Left forelimb (tissue), 1 donor: Measurements from ENCODE around the gene ATN1.

Experiments used
- DNase-seq: peaks from one replicate; pipeline ENCODE4 v3.0.0-alpha.2; 2018; ENCODE audit warnings: low spot score

Gene ATN1

DNA sequence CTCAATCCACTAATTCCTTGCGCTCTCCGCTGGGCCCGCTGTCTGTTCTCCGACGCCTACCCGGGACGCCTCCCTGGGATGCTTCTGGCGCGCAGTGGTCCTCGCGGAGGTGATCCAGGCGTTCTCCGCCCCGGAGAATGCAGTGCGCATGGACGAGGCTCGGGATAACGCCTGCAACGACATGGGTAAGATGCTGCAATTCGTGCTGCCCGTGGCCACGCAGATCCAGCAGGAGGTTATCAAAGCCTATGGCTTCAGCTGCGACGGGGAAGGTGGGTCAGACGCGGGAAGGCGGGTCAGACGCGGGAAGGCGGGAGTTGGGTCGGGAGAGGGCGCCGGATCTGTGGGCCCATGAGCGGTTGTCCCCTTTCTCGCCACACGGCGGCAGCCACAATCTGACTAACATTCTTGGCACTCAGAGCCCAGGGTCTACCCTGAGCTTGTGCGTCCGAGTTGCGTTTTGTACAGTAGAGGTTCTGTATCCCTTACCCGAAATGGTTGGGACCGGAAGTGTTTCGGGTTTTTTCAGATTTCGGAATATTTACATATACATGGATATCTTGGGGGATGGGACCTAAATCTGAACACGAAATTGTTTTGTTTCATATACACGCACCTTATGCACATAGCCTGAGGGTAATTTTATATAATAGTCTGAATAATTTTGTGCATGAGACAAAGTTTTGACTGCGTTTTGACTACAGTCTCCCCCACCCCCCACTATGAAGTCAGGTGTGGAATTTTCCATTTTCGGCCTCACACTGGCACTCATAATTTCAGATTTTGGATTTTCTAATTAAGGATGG lies 16.8 kb downstream of the ATN1 start:
- peak; percentile 95 for DNase-seq

DNA sequence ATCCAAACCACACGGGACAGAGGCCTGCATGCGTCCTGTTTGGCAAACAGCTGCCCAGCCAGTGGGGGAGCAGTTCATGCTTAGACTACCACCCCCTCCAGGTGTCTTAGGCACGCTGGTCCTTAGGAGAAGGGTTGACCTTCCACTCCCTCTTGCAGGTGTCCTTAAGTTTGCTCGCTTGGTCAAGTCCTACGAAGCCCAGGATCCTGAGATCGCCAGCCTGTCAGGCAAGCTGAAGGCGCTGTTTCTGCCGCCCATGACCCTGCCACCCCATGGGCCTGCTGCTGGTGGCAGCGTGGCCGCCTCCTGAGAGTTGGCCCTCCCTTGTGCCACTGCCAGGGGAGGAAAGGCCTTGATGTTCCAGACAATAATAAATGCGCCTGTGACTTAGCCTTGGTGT lies 17.9 kb downstream of the ATN1 start:
- DNase-seq: no peak

DNA sequence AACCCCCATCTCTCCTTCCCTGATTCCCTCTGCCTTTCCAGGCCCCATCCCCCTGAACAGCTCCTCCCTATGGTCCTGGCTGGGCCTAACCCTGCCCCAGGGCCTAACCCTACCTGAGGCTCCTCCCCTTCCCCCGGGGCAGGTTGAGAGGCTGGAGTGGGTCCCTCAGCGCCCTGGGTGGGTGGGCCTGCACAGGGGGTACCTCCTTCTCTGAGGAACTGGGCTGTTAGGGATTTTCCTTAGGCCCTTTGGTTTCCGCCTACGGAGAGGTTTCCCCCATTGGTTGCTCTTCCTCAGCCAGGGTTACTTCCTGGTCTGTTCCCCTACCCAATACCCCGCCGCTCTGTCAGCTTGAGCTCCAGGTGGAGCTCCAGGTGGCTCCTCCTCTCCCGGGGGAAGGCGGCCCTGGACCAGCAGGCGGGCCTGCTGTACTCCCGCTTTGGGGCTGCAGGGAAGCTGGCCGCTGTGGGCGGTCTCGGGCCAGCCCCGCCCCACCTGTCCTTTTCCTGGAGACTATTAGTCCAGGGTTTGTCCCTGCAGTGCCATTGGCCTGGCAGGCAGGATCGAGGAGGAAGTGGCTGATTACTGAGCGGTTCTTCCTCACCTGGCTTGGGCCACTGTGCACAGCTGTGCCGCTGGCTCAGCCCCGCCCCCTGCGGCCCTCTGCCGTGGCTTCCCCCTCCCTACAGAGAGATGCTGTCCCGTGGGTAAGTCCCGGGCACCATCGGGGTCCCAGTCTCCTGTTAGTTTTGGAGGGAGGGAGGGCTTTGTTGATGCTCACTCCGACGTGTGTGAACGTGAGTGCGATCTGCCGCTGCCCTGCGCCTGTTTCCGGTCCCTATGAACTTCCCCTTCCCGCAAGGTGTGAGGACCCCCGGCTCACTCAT lies 18.5 kb downstream of the ATN1 start:
- DNase-seq: no peak

DNA sequence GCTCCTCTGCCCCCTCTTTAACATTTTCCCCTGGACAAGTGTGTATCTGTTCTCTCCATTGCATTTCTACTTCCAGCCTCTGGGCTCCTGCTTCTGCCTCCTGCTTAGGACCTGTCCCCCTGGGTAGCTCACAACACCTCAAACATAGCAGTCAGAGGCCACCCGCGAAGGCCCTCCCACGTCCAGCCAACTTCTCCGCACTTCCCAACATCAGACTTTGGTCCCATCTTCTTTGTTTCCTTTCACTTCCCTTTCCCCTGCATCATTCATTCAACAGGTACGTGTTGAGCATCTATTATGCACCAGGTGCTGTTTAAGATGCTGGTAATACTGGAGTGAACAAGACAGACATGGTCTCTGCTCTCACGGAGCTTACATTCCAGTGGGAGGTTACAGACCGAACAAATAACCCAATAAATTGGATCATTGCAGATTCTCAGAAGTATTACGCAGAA lies 19.2 kb downstream of the ATN1 start:
- DNase-seq: no peak

DNA sequence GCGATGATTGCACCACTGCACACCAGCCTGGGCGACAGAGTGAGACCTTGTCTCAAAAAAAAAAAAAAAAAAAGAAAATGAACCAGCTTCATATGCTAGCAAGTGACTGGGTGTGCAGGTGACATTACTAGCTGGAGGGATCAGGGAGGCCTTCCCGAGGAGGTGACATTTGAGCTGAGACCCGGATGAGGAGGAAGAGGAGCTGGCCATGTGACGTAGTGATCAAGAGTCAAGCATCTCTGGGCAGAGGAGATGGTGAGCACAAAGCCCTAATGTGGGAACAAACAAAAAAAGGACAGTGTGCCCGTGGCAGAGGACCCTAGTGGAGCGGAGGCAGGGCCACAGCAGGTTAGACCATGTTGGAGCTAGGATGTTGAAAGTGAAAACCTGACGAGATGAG lies 19.9 kb downstream of the ATN1 start:
- DNase-seq: no peak

DNA sequence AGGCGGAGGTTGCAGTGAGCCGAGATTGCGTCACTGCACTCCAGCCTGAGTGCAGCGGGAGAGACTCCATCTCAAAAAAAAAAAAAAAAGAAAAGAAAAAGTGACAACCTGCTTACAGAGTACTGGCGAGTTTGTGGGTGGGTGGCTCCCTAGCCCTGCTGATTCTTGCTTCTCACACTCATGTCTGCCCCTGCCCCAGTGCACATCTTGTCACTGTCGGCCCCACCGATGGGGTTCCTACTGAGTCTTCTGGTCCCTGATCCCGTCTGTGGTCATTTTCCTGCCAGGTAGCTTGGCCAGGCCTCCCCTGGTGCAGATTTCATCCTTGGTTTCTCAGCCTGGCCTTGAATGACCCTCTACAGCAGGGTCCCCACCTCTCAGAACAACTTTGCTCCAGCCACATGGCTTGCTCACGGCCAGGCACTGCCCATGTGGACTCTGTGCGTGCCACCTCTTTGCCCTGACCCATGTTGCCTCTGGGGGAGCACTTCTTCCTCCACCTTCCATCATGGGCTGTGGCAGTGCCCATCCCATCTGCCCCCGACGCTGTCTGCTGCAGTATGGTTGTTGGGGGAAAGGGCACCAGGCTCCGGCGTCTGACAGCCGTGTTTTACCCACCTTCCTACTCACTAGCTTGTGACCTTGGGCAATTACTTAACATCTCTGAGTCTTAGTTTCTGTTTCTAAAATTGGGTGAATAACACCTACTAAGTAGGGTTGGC lies 21.3 kb downstream of the ATN1 start:
- DNase-seq: no peak

DNA sequence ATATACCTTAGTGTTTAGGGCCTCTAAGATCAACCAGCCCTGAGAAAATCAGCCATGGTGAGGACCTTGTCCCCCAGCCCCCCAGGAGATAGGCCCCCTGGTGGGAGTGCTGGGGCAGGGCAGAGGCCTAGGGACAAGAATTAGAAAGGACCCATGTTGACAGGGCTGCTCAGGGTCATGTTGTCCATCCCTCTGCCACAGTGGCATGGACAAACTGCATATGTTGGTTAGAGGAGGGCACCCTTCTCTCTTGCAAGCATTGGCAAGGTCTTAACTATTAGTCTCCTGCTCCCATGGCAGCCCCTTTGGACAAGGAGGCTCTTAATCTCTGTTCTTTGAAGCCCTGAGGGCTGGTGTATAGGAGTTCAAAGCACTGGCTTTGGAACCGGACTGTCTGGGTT lies 22.6 kb downstream of the ATN1 start:
- no peak for DNase-seq

DNA sequence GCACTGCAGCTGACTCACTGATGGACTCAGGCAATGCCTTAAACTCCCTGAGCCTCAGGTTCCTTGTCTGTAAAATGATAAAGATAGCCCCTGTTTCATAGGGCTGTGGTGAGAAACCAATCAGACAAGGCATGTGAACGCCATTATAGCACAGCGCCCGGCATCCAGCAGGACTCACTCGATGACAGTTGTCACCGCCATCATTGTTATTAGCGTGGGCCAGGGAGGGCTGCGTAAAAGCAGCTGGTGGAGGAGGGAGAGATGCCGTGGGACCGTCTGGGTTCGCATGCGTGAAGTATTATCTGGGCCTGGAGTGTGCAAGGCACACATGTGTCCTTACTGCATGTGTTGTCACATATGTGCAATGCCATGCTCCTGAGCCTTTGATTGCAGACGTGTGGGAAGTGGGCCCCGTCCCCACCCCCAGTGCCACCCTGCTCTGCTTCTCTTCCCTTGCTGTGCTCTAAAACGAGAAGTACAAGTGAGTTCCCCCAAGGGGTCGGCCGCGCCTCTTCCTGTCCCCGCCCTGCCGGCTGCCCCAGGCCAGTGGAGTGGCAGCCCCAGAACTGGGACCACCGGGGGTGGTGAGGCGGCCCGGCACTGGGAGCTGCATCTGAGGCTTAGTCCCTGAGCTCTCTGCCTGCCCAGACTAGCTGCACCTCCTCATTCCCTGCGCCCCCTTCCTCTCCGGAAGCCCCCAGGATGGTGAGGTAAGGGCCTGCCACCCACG lies 23.2 kb downstream of the ATN1 start, which contains the start of gene PTPN6:
Gene PTPN6, plus strand, starts transcription at position 546 of the 730 bp plus-strand sequence. Its CDS starts 157 bp downstream, at position 703.
- no peak for DNase-seq

DNA sequence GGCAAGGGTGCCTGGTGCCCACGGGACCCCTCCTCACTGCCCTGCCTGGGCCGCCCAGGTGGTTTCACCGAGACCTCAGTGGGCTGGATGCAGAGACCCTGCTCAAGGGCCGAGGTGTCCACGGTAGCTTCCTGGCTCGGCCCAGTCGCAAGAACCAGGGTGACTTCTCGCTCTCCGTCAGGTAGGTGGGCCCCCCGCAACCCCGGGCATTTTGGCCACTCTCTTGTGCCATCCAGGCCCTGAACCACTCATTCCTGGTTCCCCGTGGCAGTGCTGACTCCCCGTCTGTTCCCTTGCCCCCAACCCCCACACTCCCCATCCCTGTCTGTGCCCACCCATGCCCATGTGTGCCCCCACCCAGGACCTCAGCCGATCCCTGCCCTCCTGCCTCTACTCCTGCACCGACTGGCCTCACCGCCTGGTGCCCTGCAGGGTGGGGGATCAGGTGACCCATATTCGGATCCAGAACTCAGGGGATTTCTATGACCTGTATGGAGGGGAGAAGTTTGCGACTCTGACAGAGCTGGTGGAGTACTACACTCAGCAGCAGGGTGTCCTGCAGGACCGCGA lies 23.9 kb downstream of the ATN1 start:
- no peak for DNase-seq

DNA sequence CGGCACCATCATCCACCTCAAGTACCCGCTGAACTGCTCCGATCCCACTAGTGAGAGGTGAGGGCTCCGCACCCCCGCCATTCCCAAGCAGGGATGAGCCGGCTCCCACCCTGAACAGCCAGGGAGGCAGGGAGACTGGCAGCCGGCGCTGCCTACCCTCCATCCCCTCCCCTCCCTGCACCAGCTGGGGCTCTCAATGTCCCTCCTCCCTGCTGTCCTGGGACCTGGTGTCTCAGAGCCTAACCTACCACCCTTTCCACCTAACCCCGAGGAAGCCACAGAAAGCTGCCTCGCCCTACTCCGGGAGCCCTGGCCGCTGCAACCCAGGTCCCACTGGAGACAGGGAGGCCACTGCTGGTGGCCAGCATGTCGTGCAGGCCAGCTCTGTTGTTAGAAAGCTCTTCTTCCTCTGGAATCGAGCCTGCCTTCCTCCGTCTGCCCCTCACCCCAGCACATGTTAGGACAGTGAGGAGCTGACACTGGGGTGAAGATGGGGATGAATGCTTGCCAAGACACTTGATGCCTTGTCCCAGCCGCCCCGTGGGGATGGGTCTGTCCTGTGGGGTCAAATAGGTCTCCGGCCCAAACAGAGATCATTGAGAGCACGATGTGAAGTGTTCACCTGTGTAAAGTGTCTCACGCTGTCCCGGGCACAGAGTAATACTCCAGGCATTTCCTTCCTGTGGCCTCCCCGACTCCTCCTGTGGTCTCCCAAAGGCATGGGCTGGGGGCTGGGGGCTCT lies 24.5 kb downstream of the ATN1 start:
- no peak for DNase-seq

DNA sequence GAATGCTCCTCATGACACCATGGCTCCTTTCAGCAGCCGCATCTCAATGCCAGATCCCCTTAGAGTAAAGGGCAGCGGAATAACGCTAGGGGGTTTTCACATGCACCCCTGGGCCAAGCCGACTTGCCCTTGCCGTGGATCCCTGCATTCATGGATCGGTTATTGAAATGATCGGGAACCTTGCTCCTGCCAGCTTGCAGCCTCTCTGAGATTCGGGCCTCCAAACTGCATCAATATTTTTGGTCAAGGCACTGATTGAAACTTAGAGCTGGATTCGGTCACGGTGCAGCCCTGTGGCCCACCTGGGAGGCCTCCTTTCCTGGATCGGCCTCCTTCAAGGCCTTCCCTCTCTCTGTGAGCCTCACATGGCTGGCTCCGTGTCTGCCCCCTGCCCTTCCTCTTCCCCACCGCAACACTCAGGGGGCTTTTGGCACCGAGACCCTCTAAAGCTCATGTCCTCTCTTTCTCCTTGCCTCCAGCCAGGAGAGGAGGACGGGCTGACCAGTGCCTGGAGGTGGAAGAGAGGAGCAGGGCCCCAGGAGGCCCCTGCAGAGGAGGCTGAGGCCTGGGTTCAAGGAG lies 25.2 kb downstream of the ATN1 start:
- no peak for DNase-seq

DNA sequence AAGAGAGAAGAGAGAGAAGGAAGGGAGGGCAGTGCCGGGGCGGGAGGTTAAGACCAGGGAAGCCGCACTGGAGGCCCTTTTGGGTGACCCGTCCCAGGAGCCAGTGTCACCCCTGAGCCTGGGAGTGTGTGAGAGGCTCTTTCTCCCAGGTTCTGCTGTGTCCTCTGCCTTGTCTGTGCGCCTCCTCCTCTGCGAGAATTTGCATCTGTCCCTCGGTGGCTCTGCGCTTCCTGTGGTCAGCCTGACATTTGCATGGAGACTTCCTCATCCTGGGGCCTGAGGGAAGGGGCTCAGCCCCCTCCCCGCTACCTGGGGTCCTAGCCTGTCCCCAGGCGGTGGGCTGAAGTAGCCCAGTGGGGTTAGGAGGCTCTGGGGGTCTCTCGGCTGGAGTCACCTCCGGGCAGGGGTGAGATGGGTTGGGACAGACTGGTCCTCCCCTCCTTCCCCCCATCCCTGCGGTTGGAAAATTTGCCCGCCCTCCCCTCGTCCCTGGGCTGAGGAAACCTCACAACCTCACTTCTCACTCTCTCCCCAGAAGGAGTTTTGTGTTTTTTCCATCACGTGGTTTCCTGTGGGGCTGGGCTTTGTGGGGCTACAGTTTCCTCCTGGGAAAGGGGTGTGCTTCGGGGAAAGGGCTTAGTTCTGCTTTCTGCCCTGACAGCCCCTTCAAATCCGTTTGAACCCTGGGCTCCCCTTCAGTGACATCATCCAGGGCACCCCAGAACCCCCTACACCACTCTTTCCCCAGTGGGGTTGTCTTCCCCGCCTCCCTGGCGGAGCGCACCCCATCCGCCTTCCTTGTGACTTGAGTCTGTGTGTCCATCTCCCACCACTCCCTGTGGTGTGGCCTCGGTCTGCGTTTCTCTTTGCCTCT lies 25.9 kb downstream of the ATN1 start:
- no peak for DNase-seq

DNA sequence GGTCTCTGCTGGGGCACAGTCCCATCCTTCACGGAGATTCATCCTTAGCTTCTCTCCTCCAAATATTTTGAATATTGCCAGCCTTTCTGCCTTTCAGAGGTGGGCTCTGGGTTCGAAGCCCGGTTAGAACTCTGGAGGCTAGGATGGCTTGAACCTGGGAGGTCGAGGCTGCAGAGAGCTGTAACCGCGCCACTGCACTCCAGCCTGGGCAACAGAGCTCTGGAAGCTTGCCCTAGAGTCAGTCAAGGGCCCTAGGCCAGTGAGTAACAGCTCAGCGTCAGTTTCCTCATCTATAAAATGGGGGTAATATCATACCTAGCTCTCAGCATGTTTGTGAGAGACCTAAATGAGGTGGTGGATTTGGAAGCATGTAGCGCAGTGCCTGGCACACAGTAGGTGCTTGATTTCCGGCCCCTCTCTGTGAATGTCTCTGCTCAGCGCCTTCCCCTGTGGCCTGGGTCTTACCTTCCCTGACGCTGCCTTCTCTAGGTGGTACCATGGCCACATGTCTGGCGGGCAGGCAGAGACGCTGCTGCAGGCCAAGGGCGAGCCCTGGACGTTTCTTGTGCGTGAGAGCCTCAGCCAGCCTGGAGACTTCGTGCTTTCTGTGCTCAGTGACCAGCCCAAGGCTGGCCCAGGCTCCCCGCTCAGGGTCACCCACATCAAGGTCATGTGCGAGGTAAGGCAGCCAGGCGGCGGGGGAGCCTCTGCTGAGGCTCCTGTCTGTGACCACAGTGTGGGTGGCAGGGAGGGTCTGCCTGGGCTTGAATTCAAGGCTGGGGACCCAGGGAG lies 26.8 kb downstream of the ATN1 start:
- no peak for DNase-seq

DNA sequence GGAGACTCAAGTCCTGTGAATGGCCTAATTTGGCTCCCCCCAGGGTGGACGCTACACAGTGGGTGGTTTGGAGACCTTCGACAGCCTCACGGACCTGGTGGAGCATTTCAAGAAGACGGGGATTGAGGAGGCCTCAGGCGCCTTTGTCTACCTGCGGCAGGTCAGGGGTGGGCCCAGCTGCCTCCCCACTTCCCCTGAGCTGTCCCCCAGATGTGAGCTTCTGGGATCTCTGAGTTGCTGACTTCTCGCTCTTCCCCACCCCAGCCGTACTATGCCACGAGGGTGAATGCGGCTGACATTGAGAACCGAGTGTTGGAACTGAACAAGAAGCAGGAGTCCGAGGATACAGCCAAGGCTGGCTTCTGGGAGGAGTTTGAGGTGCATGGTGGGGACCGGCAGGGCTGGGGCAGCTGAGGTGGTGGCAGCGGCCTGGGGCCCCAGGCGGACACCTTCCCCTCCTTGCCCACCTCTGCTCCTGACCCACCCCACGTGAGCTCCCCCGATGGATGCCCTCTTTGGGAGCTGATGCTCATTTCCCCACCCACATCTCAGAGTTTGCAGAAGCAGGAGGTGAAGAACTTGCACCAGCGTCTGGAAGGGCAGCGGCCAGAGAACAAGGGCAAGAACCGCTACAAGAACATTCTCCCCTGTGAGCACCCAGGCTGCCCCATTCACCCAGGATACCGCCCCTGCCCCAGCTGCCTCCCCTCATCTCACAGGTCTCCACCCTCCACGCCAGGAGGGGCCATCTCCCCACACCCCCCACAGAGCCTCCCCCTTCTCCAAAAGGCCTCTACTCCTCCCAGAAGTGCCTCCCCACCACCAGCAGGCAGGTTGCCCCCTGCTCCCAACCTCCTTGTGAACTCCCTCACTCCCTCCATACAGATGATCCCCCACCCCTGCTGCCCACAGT lies 27.6 kb downstream of the ATN1 start:
- DNase-seq: no peak

DNA sequence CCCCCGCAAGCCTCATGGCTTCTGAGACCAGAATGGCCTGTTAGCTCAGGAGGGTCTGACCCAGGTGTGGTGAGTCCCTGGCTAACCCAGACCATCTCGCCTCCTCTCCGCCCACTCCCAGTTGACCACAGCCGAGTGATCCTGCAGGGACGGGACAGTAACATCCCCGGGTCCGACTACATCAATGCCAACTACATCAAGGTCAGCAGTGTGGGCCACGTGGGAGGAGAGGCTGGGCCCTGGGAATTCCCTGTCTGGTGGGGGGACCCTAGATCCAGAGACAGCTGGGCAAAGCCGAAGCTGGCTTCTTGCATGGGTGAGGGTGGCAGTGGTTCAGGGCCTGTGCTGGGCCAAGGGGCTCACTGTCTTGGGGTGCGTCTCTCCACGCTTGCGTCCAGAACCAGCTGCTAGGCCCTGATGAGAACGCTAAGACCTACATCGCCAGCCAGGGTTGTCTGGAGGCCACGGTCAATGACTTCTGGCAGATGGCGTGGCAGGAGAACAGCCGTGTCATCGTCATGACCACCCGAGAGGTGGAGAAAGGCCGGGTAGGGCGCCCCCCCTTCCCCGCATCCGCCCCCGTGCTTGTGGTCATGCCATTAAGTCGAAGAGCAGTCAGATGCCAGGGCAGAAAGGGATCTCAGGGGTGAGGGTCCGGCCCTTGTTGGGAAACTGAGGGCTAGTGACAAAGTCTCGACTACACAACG lies 28.4 kb downstream of the ATN1 start:
- no peak for DNase-seq

DNA sequence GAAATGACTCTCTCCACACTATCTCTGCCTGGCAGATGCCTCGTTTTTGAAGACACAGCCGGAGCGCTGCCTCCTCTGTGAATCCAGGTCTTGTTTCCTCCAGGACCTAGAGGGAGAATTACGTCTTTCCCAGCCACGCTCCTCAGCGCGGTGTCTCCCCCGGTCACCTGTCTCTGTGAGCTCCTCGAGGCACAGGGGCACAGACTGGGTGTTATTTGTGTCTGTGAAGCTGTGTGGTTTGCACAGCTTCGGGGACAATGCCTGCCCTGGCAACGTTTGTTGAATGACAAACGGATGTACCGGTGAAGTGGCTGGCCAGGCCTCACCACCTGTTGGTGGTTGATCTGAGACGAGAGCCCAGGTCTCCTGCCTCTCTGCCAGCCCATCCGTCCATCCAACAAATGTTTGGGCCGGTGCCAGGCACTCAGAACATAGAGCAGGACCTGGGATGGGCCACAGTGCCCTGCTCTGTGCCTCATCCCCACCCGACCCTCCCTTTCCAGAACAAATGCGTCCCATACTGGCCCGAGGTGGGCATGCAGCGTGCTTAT lies 29.5 kb downstream of the ATN1 start:
- DNase-seq: no peak
